ENCODE results near the gene FERMT2. TPM values are rescaled to one million over a fixed set of nuclear protein-coding genes. Genes with fewer than 3 reads are reported as not detected.

FERMT2 gene
- total RNA-seq, 1 experiment from 2014 or later, result 40.8 TPM

DNA sequence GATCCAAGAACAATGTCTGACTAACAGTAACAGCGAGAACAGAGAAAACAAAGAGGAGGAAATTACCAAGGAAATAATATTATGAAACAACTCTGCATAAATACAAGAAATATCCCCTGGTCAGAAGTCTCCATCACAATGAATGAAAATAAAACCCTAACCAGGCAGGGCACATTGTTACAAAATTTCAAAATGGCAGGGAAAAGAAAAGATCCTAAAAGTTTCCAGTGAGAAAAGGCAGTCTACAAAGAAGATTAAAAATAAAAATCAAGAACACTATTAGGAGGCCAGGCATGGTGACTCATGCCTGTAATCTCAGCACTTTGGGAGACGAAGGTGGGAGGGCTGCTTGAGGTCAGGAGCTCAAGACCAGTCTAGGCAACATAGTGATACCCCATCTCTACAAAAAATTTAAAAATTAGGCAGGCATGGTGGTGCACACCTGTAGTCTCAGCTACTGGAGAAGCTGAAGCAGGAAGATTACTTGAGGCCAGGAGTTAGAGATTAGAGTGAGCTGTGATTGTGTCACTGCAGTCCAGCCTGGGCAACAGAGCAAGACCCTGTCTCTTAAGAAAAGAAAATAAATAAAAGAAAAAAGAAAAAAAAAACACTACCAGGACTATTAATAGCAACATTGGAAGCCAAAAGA lies 47.8 kb downstream of the FERMT2 start:
- Histone ChIP-seq H3K4me3 (ENCODE audit: low read depth, low read length) (no peak overlapping the region), H3K36me3 (ENCODE audit: control insufficient read depth, insufficient read depth, low read length) (no peaks in the 10 kb centered on the region), H3K27me3 (replicated peaks; ENCODE audit: control insufficient read depth, insufficient read depth, low read length) (no peaks in the 10 kb centered on the region), H3K4me1 (0 out of 2 replicates have a peak, but pooled peaks cover 12% of the 10 kb centered on the region), H3K9me3 (no peaks in the 10 kb centered on the region)
- intact Hi-C loops (cut with micrococcal nuclease; ENCODE audit: unreplicated experiment), result no loop called here
- Mint-ChIP-seq H3K9me3 (ENCODE audit: unreplicated experiment) (no peaks in the 10 kb centered on the region), H3K4me1 (ENCODE audit: low read depth, unreplicated experiment) (peaks cover 20% of the 10 kb centered on the region), H3K27me3 (ENCODE audit: insufficient read depth, unreplicated experiment) (no peaks in the 10 kb centered on the region), H3K4me3 (ENCODE audit: unreplicated experiment) (no peak overlapping the region), H3K36me3 (ENCODE audit: insufficient read depth, unreplicated experiment) (peaks cover 6% of the 10 kb centered on the region), H3K27ac (ENCODE audit: unreplicated experiment) (no peak overlapping the region)
- TF ChIP-seq, protein P1, sequence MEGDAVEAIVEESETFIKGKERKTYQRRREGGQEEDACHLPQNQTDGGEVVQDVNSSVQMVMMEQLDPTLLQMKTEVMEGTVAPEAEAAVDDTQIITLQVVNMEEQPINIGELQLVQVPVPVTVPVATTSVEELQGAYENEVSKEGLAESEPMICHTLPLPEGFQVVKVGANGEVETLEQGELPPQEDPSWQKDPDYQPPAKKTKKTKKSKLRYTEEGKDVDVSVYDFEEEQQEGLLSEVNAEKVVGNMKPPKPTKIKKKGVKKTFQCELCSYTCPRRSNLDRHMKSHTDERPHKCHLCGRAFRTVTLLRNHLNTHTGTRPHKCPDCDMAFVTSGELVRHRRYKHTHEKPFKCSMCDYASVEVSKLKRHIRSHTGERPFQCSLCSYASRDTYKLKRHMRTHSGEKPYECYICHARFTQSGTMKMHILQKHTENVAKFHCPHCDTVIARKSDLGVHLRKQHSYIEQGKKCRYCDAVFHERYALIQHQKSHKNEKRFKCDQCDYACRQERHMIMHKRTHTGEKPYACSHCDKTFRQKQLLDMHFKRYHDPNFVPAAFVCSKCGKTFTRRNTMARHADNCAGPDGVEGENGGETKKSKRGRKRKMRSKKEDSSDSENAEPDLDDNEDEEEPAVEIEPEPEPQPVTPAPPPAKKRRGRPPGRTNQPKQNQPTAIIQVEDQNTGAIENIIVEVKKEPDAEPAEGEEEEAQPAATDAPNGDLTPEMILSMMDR (IDR thresholded peaks at IDR 0.05; ENCODE audit: insufficient read depth in 1 of 2, low read depth in 1 of 2, low read length in 1 of 2, severe bottlenecking in 1 of 2, unreplicated experiment in 1 of 2), result no peak
- ChIA-PET POLR2A (no interaction called here), CTCF (interaction anchor here (0.6 kb wide), 1 partner anchor 443 kb away, joined by 3 read pairs; no protein-coding TSS in a partner anchor)
- no peak for DNase-seq
- BruUV-seq (replicated peaks), result no TSS peak

DNA sequence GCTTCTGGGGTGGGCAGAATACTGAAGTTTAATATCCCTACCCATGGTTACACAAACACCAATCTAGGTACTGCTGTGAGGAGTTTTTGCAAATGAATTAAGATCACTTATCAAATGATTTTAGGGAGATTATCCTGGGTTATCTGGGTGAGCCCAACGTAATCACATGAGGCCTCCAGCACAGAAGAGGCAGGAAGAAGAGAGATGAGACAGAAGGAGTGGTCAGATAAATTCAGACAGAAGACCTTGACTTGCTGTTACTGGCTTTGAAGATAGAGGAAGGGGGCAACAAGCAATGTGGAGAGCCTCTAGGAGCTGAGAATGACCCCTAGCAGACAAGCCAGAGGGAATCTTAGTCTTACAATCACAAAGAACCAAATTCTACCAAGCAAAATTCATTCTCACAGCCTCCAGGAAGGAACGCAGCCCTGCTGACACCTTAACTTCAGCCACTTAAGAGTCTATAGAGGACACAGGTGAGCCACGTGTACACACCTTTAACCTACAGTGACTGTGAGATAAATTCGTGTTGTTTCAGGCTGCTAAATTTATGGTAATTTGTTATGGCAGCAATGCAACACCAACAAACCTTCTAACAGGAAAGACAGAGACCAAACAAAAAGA lies 49.4 kb downstream of the FERMT2 start:
- intact Hi-C loops (cut with micrococcal nuclease; ENCODE audit: unreplicated experiment), result no loop called here
- Histone ChIP-seq H3K9me3 (no peaks in the 10 kb centered on the region), H3K36me3 (ENCODE audit: control insufficient read depth, insufficient read depth, low read length) (no peaks in the 10 kb centered on the region), H3K4me3 (ENCODE audit: low read depth, low read length) (no peak overlapping the region), H3K27me3 (replicated peaks; ENCODE audit: control insufficient read depth, insufficient read depth, low read length) (no peaks in the 10 kb centered on the region), H3K4me1 (0 out of 2 replicates have a peak, but pooled peaks cover 12% of the 10 kb centered on the region)
- ChIA-PET POLR2A (interaction anchor here (0.6 kb wide), 1 partner anchor 110 kb away, joined by 6 read pairs; no protein-coding TSS in a partner anchor), CTCF (no interaction called here)
- no peak overlapping the region for H3K4me3 Mint-ChIP-seq (ENCODE audit: unreplicated experiment)
- BruUV-seq (replicated peaks), result no TSS peak
- H3K27ac Mint-ChIP-seq (ENCODE audit: unreplicated experiment), result no peak overlapping the region
- no peaks in the 10 kb centered on the region for H3K27me3 Mint-ChIP-seq (ENCODE audit: insufficient read depth, unreplicated experiment)
- peaks cover 13% of the 10 kb centered on the region for H3K4me1 Mint-ChIP-seq (ENCODE audit: low read depth, unreplicated experiment)
- TF ChIP-seq, protein P1 (IDR thresholded peaks at IDR 0.05; ENCODE audit: insufficient read depth in 1 of 2, low read depth in 1 of 2, low read length in 1 of 2, severe bottlenecking in 1 of 2, unreplicated experiment in 1 of 2), result no peak
- H3K36me3 Mint-ChIP-seq (ENCODE audit: insufficient read depth, unreplicated experiment), result peaks cover 6% of the 10 kb centered on the region
- DNase-seq, result no peak
- H3K9me3 Mint-ChIP-seq (ENCODE audit: unreplicated experiment), result no peaks in the 10 kb centered on the region

DNA sequence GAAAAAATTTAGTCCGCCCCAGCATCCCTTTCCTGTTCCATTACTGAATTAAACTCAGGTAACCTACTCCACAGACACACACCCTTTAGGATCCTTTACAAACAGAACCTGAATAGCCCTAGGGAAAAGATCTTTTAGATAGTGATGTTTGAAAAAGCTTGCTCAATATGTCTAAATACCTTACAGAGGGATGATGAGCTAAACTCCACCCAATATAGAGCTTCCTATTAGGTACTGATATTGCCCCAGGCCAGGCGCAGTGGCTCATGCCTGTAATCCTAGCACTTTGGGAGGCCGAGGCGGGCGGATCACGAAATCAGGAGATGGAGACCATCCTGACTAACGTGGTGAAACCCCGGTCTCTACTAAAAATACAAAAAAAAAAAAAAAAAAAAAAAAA lies 50.1 kb downstream of the FERMT2 start:
- Mint-ChIP-seq H3K27ac (ENCODE audit: unreplicated experiment) (no peak overlapping the region), H3K9me3 (ENCODE audit: unreplicated experiment) (no peaks in the 10 kb centered on the region), H3K36me3 (ENCODE audit: insufficient read depth, unreplicated experiment) (peaks cover 6% of the 10 kb centered on the region), H3K4me3 (ENCODE audit: unreplicated experiment) (no peak overlapping the region), H3K27me3 (ENCODE audit: insufficient read depth, unreplicated experiment) (no peaks in the 10 kb centered on the region), H3K4me1 (ENCODE audit: low read depth, unreplicated experiment) (peaks cover 13% of the 10 kb centered on the region)
- no peaks in the 10 kb centered on the region for H3K9me3 ChIP-seq
- no TSS peak for BruUV-seq (replicated peaks)
- peak; percentile 31 to 42 for DNase-seq
- POLR2A ChIA-PET, result interaction anchor here (0.6 kb wide), 1 partner anchor 109 kb away, joined by 6 read pairs; no protein-coding TSS in a partner anchor
- TF ChIP-seq, protein P1 (IDR thresholded peaks at IDR 0.05; ENCODE audit: insufficient read depth in 1 of 2, low read depth in 1 of 2, low read length in 1 of 2, severe bottlenecking in 1 of 2, unreplicated experiment in 1 of 2), result no peak
- no peaks in the 10 kb centered on the region for H3K36me3 ChIP-seq (ENCODE audit: control insufficient read depth, insufficient read depth, low read length)
- CTCF ChIA-PET, result no interaction called here
- 0 out of 2 replicates have a peak, but pooled peaks cover 12% of the 10 kb centered on the region for H3K4me1 ChIP-seq
- H3K27me3 ChIP-seq (replicated peaks; ENCODE audit: control insufficient read depth, insufficient read depth, low read length), result no peaks in the 10 kb centered on the region
- intact Hi-C loops (cut with micrococcal nuclease; ENCODE audit: unreplicated experiment), result no loop called here
- H3K4me3 ChIP-seq (ENCODE audit: low read depth, low read length), result no peak overlapping the region

Measured in Caco-2 (cell line).